ENCODE measurements around the gene TTC39B.

DNA sequence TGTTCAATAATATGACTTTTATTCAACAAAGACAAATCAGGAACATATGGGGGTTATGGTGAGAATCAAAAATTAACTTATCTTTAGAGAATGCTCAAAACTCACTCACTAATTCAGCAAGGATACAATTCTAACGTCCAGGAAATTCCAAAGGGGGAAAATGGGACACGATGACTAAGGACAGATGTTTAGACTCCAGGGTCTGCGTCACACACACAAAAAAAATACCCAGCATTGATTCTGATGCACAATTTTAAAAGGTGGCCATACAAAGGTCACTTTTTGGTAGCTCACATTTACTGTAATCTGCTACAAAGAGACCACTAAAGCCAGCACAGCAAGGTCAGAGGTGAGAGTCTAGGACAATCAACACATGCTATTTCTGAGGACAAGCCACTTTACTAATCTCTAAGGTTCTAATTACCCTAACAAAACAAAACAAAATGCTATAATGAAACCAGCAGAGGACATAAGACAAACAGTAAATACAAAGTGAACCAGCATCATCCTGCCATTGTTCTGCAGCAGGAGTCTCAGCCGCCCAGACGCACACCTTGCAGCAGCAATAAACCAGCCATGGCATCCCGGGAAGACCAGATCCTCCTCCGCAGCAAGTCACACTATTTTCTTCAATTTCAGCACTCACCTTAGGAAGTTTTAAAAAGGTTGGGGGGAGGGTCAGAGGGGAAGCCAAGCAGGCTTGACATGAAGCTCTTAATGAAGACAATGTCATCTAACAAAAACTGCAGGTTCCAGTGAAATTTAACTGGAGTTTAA is 57.8 kb downstream of the TTC39B start:
- TF ChIP-seq CTCF (IDR thresholded peaks at IDR 0.05; ENCODE audit: low read length) (no peak), EZH2 (optimal IDR thresholded peaks at IDR 0.05; ENCODE audit: low read depth, low read length) (no peak), EZH2phosphoT487 (IDR thresholded peaks at IDR 0.05; ENCODE audit: low read length) (no peak)

All from MM.1S (cell line).